K562 (cell line): Measurements from ENCODE around the gene GPRC5B. TPM values are rescaled to one million over a fixed set of nuclear protein-coding genes. Genes with fewer than 3 reads are reported as not detected.

Experiments
- HDAC8 ChIP-seq: fragments of 450-650 bp; IDR thresholded peaks from 2 replicates; pipeline ENCODE4 v1.6.1; 2016; ENCODE audit warnings: mild to moderate bottlenecking, missing genetic modification characterization, moderate library complexity, missing compliant biosample characterization
- RBM17 ChIP-seq: fragments of 200-400 bp; formaldehyde crosslinking; IDR thresholded peaks from 2 replicates; pipeline ENCODE4 v1.6.1; 2017; ENCODE audit warnings: low read depth, mild to moderate bottlenecking, low read length, borderline replicate concordance
- SFPQ ChIP-seq: fragments of 200-400 bp; formaldehyde crosslinking; IDR thresholded peaks from 2 replicates; pipeline ENCODE4 v1.6.1; 2017; ENCODE audit warnings: mild to moderate bottlenecking, low read depth, low read length, moderate library complexity
- SIN3A ChIP-seq, 2 experiments: fragments of 150-350 bp in 1 of 2; IDR thresholded peaks; 2 replicates each; pipeline ENCODE4 v1.6.1; 2011 to 2016; ENCODE audit warnings: borderline replicate concordance in 2 of 2, low read depth in 2 of 2, low read length in 2 of 2, mild to moderate bottlenecking in 2 of 2, moderate library complexity in 2 of 2; ENCODE audit not compliant: control insufficient read depth in 1 of 2
- polyA plus RNA-seq, 8 experiments: library from polyadenylated mRNA; depleted of rRNA in 4 of 8; stranded (reverse) in 5 of 8; unstranded in 3 of 8; fragments of >200 nt; fragmentation: Nextera tagmentation in 2 of 8; fragmentation: Illumina TruSeq in 1 of 8; extraction: Ambion mirVana in 2 of 8; extraction: Trizol in 1 of 8; gene quantifications; 2 replicates each; pipeline versions ENCODE4 v1.2.1 to v1.2.3, GENCODE V29; 2011 to 2014; ENCODE audit warnings: inconsistent platforms in 1 of 8, missing spikeins in 1 of 8
- total RNA-seq, 7 experiments: library from RNA; depleted of rRNA in 6 of 7; stranded (reverse); fragments of >200 nt in 6 of 7; fragmentation: Illumina TruSeq in 2 of 7; extraction: Trizol in 2 of 7; gene quantifications; 2 replicates each; pipeline versions ENCODE4 v1.2.1 to v1.2.3, GENCODE V29; 2011 to 2021; ENCODE audit warnings: low replicate concordance in 1 of 7
- TF ChIP-seq, protein P1 (sequence below): fragments of 150-350 bp; conservative IDR thresholded peaks from 2 replicates; pipeline ENCODE4 v1.6.1; 2014; ENCODE audit warnings: low read length
- TF ChIP-seq, protein P2 (sequence below), 2 experiments: IDR thresholded peaks in 1 of 2; conservative IDR thresholded peaks in 1 of 2; 2 replicates each; pipeline ENCODE4 v1.6.1; 2016; ENCODE audit warnings: low read depth in 2 of 2, mild to moderate bottlenecking in 1 of 2, missing compliant biosample characterization in 1 of 2, missing genetic modification characterization in 1 of 2, moderate library complexity in 1 of 2

The GPRC5B gene
- total and polyA plus RNA-seq, 9 of the 15 experiments (the other 6 are each of a cell fraction or from before 2014, with no cell fraction given): 0.65 to 5.5 (median 1.3) TPM

- TF ChIP-seq, protein P1, sequence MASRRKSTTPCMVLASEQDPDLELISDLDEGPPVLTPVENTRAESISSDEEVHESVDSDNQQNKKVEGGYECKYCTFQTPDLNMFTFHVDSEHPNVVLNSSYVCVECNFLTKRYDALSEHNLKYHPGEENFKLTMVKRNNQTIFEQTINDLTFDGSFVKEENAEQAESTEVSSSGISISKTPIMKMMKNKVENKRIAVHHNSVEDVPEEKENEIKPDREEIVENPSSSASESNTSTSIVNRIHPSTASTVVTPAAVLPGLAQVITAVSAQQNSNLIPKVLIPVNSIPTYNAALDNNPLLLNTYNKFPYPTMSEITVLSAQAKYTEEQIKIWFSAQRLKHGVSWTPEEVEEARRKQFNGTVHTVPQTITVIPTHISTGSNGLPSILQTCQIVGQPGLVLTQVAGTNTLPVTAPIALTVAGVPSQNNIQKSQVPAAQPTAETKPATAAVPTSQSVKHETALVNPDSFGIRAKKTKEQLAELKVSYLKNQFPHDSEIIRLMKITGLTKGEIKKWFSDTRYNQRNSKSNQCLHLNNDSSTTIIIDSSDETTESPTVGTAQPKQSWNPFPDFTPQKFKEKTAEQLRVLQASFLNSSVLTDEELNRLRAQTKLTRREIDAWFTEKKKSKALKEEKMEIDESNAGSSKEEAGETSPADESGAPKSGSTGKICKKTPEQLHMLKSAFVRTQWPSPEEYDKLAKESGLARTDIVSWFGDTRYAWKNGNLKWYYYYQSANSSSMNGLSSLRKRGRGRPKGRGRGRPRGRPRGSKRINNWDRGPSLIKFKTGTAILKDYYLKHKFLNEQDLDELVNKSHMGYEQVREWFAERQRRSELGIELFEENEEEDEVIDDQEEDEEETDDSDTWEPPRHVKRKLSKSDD: no peak
- TF ChIP-seq HDAC8 (tag) (no peak), RBM17 (no peak), SIN3A (IDR thresholded peaks at IDR 0.05; ENCODE audit: borderline replicate concordance in 2 of 2, control insufficient read depth in 1 of 2, low read depth in 2 of 2, low read length in 2 of 2) (no peak), SFPQ (no peak)
- TF ChIP-seq, protein P2, sequence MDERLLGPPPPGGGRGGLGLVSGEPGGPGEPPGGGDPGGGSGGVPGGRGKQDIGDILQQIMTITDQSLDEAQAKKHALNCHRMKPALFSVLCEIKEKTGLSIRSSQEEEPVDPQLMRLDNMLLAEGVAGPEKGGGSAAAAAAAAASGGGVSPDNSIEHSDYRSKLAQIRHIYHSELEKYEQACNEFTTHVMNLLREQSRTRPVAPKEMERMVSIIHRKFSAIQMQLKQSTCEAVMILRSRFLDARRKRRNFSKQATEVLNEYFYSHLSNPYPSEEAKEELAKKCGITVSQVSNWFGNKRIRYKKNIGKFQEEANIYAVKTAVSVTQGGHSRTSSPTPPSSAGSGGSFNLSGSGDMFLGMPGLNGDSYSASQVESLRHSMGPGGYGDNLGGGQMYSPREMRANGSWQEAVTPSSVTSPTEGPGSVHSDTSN (CRISPR knock-in tag; IDR thresholded peaks at IDR 0.05; ENCODE audit: low read depth): no peak
- TF ChIP-seq, protein P2 (tag; conservative IDR thresholded peaks at IDR 0.05; ENCODE audit: low read depth): no peak
Observed at GRCh38 chr16:19923396-19923795, 38.7 kb upstream of the GPRC5B start (continued).
